DND-41 (cell line): ENCODE data around the gene TET1.

Source experiments
- ATAC-seq: fragments of 200-7000 bp; cut with Tn5 transposase; 3 replicates; pipeline ENCODE4 v1.9.1; 2021; ENCODE audit warnings: low read depth; ENCODE audit not compliant: insufficient read depth
- DNase-seq: peaks from one replicate; pipeline ENCODE4 v3.0.0-alpha.2; 2020
- H2AFZ ChIP-seq: 2 replicates; pipeline ENCODE4 v1.6.0; 2012; ENCODE audit warnings: low read depth, low read length
- H3K27ac ChIP-seq: 2 replicates; pipeline ENCODE4 v1.5.1; 2012; ENCODE audit warnings: low read length, inconsistent platforms
- H3K27me3 ChIP-seq: fragments of 200-600 bp; sonication (generic); 2 replicates; pipeline ENCODE4 v1.6.0; 2012; ENCODE audit warnings: low read length, mild to moderate bottlenecking, inconsistent platforms; ENCODE audit not compliant: insufficient read depth, poor library complexity
- H3K36me3 ChIP-seq: 2 replicates; pipeline ENCODE4 v1.5.1; 2012; ENCODE audit warnings: low read length, inconsistent platforms; ENCODE audit not compliant: insufficient read depth
- H3K4me1 ChIP-seq: 2 replicates; pipeline ENCODE4 v1.5.1; 2012; ENCODE audit warnings: mild to moderate bottlenecking, low read length; ENCODE audit not compliant: insufficient read depth
- H3K4me2 ChIP-seq: 2 replicates; pipeline ENCODE4 v1.6.0; 2012; ENCODE audit warnings: mild to moderate bottlenecking, moderate library complexity, low read length, inconsistent platforms; ENCODE audit not compliant: insufficient read depth
- H3K4me3 ChIP-seq, 2 experiments: fragments of 200-600 bp in 1 of 2; shearing (Covaris generic) in 1 of 2; 2 replicates each; pipeline ENCODE4 v1.5.1; 2012 to 2016; ENCODE audit warnings: inconsistent platforms in 2 of 2, low read length in 2 of 2, mild to moderate bottlenecking in 2 of 2, low read depth in 1 of 2, moderate library complexity in 1 of 2
- H3K79me2 ChIP-seq: 2 replicates; pipeline ENCODE4 v1.6.0; 2012; ENCODE audit warnings: low read length, inconsistent platforms; ENCODE audit not compliant: insufficient read depth
- H3K9ac ChIP-seq: 2 replicates; pipeline ENCODE4 v1.6.0; 2012; ENCODE audit warnings: low read depth, mild to moderate bottlenecking, inconsistent platforms, low read length, moderate library complexity
- H3K9me3 ChIP-seq: 2 replicates; pipeline ENCODE4 v1.5.1; 2012; ENCODE audit warnings: low read length, moderate library complexity, mild to moderate bottlenecking, inconsistent platforms; ENCODE audit not compliant: insufficient read depth, severe bottlenecking
- H4K20me1 ChIP-seq: 2 replicates; pipeline ENCODE4 v1.6.0; 2012; ENCODE audit warnings: low read length; ENCODE audit not compliant: insufficient read depth
- EZH2 ChIP-seq: IDR thresholded peaks from 3 replicates; pipeline ENCODE4 v1.6.1; 2012; ENCODE audit warnings: borderline replicate concordance, low read depth, mild to moderate bottlenecking, moderate library complexity, low read length, inconsistent platforms; ENCODE audit not compliant: severe bottlenecking
- TF ChIP-seq, protein P1 (sequence below): IDR thresholded peaks from 2 replicates; pipeline ENCODE4 v1.5.1; 2012; ENCODE audit warnings: borderline replicate concordance, low read length, moderate library complexity, mild to moderate bottlenecking; ENCODE audit not compliant: poor library complexity, severe bottlenecking; ENCODE audit errors: extremely low read depth

The TET1 gene

DNA sequence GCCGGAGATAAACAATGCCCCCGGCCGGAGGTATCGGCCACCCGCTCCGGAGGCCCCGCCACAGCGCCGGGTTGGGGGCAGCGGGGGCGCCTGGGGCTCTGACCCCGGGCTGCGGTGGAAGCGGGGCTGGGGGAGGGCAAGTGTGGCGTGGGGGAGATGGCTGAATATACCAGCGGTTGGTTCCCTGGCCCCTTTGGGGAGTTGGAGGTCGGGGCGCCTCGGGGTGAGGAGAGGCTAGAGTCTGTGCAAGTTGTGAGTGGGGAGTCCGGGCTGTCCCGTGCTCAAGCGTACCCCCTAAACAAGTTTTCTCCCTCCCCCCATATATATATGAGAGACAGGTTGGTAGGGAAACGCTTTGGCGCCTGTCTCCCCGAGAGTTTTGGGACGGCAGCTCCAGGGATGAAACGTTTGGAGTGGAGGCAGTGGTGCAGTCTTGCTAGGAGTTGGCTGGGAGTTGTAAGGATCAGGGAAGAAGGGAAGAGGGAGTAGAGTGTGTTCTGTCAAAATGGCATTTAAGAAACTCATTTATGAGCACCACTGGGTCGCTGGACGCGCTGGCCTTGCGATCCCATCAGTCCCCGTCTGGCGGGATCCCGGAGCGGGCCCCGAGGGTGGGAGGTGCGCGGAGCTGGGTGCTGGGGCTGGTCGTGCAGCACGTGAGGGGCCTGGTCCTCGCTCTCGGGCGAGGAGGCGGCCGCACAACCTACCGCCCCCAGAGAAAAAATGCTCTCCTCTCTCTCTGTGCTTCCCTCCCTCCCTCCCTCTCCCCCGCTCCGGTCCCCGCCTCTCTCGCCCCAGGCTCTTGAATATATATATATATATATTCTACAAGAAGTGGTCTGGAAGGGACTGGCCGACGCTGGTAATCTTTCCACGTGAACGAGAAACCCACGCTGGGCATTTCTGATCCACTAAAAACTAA is 1.1 kb downstream of the TET1 start:
- Histone ChIP-seq H3K4me3 (peak overlapping the region; percentile 67 to 97; a peak in 3 of 4 replicates), H3K36me3 (no peaks in the 10 kb centered on the region; the same call in 1 of the 2 replicates), H3K4me1 (peaks cover 47% of the 10 kb centered on the region), H3K9me3 (no peaks in the 10 kb centered on the region), H3K27ac (peak overlapping the region; percentile 57; the same call in 1 of the 2 replicates), H3K79me2 (peaks cover 24% of the 10 kb centered on the region), H4K20me1 (no peaks in the 10 kb centered on the region), H3K4me2 (peak overlapping the region; percentile 76), H3K9ac (peak overlapping the region; percentile 89), H3K27me3 (peaks cover 20% of the 10 kb centered on the region), H2AFZ (peak overlapping the region; percentile 95)
- TF ChIP-seq EZH2: no peak
- TF ChIP-seq, protein P1, sequence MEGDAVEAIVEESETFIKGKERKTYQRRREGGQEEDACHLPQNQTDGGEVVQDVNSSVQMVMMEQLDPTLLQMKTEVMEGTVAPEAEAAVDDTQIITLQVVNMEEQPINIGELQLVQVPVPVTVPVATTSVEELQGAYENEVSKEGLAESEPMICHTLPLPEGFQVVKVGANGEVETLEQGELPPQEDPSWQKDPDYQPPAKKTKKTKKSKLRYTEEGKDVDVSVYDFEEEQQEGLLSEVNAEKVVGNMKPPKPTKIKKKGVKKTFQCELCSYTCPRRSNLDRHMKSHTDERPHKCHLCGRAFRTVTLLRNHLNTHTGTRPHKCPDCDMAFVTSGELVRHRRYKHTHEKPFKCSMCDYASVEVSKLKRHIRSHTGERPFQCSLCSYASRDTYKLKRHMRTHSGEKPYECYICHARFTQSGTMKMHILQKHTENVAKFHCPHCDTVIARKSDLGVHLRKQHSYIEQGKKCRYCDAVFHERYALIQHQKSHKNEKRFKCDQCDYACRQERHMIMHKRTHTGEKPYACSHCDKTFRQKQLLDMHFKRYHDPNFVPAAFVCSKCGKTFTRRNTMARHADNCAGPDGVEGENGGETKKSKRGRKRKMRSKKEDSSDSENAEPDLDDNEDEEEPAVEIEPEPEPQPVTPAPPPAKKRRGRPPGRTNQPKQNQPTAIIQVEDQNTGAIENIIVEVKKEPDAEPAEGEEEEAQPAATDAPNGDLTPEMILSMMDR: no peak
- DNase-seq: no peak
- ATAC-seq: peak; percentile 23

DNA sequence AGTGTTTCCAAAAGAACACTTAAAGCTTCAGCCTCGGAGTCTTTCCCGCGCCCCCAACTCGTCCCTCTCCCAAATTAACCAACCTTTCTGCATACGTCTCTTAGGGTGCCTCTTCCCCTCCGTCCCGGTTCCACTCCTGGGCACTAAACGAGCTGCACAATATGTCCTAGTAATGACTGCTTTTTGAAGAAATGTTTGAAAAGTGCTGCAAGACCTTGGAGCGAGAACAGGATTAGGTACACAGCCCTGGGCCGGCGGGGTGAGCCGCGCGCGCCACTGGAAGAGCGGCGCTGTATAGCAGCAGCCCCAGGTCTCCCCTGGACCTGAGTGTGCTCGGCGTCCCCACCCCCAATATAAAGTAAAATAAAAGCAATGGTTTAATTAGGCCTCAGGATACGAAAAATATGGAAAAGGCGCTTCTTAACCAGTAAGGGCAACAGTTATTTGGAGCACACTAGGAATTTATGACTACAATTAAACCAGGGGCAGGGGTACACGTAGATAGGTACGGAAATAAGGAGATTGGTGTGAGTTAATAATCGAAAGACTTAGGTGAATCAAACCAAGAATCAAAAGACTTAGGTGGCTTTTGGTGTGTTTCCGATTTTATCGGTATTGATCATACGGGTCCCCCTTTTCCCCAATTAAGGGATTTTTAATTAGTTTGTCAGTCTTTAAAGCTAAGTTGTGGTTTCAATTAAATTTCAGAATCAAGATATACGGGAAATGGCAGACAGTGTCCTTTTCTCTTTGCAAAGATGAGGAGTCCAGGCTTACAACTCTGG is 1.9 kb downstream of the TET1 start:
- peak overlapping the region in 1 of 2 experiments; percentile 25; a peak in 1 of 4 replicates for H3K4me3 ChIP-seq
- peaks cover 24% of the 10 kb centered on the region for H3K79me2 ChIP-seq
- H3K4me1 ChIP-seq: peaks cover 47% of the 10 kb centered on the region
- H4K20me1 ChIP-seq: no peaks in the 10 kb centered on the region
- H3K9ac ChIP-seq: peak overlapping the region; percentile 52; the same call in 1 of the 2 replicates
- peak overlapping the region; percentile 76 for H3K4me2 ChIP-seq
- no peaks in the 10 kb centered on the region; the same call in 1 of the 2 replicates for H3K36me3 ChIP-seq
- H2AFZ ChIP-seq: no peak overlapping the region
- ATAC-seq (no peak), DNase-seq (no peak)
- H3K27ac ChIP-seq: no peak overlapping the region
- peaks cover 20% of the 10 kb centered on the region for H3K27me3 ChIP-seq
- H3K9me3 ChIP-seq: no peaks in the 10 kb centered on the region
- TF ChIP-seq, protein P1: no peak
- no peak for TF ChIP-seq EZH2

DNA sequence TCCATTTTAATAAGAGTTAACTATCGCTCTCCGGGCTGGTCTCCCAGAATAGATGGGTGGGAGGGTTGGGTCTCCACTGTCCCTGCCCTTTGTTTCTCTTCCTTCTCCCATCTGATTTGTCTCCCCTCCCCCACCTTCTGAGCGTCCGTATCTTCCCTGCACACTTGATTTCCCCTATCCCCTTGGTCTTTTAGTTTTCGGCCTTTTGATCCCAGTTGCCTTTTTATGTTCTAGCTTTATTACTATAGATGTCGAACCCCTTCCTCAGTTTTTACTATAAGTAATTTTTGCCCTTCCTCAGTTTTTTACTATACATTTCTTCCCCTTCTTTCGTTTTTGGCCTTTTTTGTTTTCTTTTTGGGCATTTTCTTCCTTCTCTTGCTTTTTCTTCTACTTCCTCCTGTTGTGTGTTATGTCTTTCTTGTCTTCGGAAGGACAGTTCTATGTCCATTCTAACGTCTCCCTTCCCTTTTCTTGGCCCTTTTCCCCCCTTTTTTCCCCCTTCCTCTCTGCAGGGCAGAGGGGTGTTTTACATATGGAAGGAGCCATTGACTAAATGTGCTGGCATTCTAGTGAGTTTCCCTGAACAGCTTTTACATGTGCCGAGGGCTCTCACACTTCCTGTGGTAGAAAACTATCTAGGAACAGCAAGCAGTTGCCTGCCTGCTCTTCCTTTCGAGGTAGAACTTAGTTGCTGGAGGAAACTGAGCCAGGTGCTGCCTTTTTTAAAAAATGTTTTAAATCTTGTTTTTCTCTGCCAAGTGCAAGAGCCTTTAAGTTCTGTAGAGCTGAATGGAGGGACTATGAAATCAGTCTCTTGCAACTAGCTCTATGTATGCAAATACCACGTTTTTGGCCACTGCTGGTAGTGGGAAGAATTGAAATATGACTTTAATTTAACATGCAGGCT is 2.8 kb downstream of the TET1 start:
- TF ChIP-seq, protein P1: no peak
- no peak for TF ChIP-seq EZH2
- H3K4me3 ChIP-seq: peak overlapping the region in 1 of 2 experiments; percentile 50; a peak in 2 of 4 replicates
- H3K4me2 ChIP-seq: peak overlapping the region; percentile 76
- no peaks in the 10 kb centered on the region for H4K20me1 ChIP-seq
- H3K27ac ChIP-seq: peak overlapping the region; percentile 87
- DNase-seq (peak; percentile 56), ATAC-seq (peak; percentile 69)
- no peaks in the 10 kb centered on the region; the same call in 1 of the 2 replicates for H3K36me3 ChIP-seq
- no peaks in the 10 kb centered on the region for H3K9me3 ChIP-seq
- H3K9ac ChIP-seq: peak overlapping the region; percentile 52
- H3K4me1 ChIP-seq: peaks cover 47% of the 10 kb centered on the region
- H2AFZ ChIP-seq: peak overlapping the region; percentile 96
- H3K79me2 ChIP-seq: peaks cover 24% of the 10 kb centered on the region
- peaks cover 20% of the 10 kb centered on the region for H3K27me3 ChIP-seq
